GM12878 (cell line): ENCODE measurements around the gene NR4A2. TPM values are rescaled to one million over a fixed set of nuclear protein-coding genes. Genes with fewer than 3 reads are reported as not detected.

Source experiments
- ATF7 ChIP-seq: fragments of 450-650 bp; IDR thresholded peaks from 2 replicates; pipeline ENCODE4 v1.6.1; 2016; ENCODE audit warnings: low read depth, mild to moderate bottlenecking
- ETV6 ChIP-seq, 2 experiments: fragments of 450-650 bp in 1 of 2; IDR thresholded peaks in 1 of 2; conservative IDR thresholded peaks in 1 of 2; 2 replicates each; pipeline ENCODE4 v1.6.1; 2014; ENCODE audit warnings: antibody characterized with exemption in 1 of 2, borderline replicate concordance in 1 of 2, low read depth in 1 of 2, mild to moderate bottlenecking in 1 of 2, moderate library complexity in 1 of 2
- FOXM1 ChIP-seq: IDR thresholded peaks from 2 replicates; pipeline ENCODE4 v1.6.1; 2012; ENCODE audit warnings: low read depth, mild to moderate bottlenecking, inconsistent platforms, low read length, moderate library complexity
- IRF3 ChIP-seq: fragments of 450-650 bp; IDR thresholded peaks from 2 replicates; pipeline ENCODE4 v1.6.1; 2014; ENCODE audit warnings: mild to moderate bottlenecking
- MEF2B ChIP-seq: fragments of 450-650 bp; IDR thresholded peaks from 2 replicates; pipeline ENCODE4 v1.6.1; 2018; ENCODE audit warnings: mild to moderate bottlenecking, moderate library complexity; ENCODE audit not compliant: partially characterized antibody, poor library complexity, severe bottlenecking
- MYB ChIP-seq: fragments of 150-350 bp; IDR thresholded peaks from 2 replicates; pipeline ENCODE4 v1.6.1; 2014; ENCODE audit warnings: mild to moderate bottlenecking, low read depth, low read length, borderline replicate concordance
- NKRF ChIP-seq: fragments of 450-650 bp; conservative IDR thresholded peaks from 2 replicates; pipeline ENCODE4 v1.6.1; 2017; ENCODE audit warnings: mild to moderate bottlenecking, moderate library complexity
- PBX3 ChIP-seq: IDR thresholded peaks from 2 replicates; pipeline ENCODE4 v1.6.1; 2011; ENCODE audit warnings: mild to moderate bottlenecking, low read depth, low read length, moderate library complexity; ENCODE audit not compliant: insufficient replicate concordance
- POLR2AphosphoS2 ChIP-seq: IDR thresholded peaks from 2 replicates; pipeline ENCODE4 v1.6.1; 2011; ENCODE audit warnings: low read depth, mild to moderate bottlenecking, low read length, improper control_type of control experiment, moderate library complexity
- REST ChIP-seq: IDR thresholded peaks from 2 replicates; pipeline ENCODE4 v1.6.1; 2012; ENCODE audit warnings: mild to moderate bottlenecking, low read depth, low read length
- SPI1 ChIP-seq: IDR thresholded peaks from 2 replicates; pipeline ENCODE4 v1.6.1; 2011; ENCODE audit warnings: low read depth, mild to moderate bottlenecking, low read length, moderate library complexity, borderline replicate concordance; ENCODE audit not compliant: insufficient read depth
- TAF1 ChIP-seq: IDR thresholded peaks from 2 replicates; pipeline ENCODE4 v1.6.1; 2011; ENCODE audit warnings: mild to moderate bottlenecking, low read depth, low read length, borderline replicate concordance
- WRNIP1 ChIP-seq: IDR thresholded peaks from 2 replicates; pipeline ENCODE4 v1.6.1; 2011; ENCODE audit warnings: low read depth, low read length, improper control_type of control experiment, borderline replicate concordance
- ZNF592 ChIP-seq: fragments of 450-650 bp; IDR thresholded peaks from 2 replicates; pipeline ENCODE4 v1.6.1; 2017; ENCODE audit warnings: mild to moderate bottlenecking, moderate library complexity
- polyA plus RNA-seq, 11 experiments: library from polyadenylated mRNA; depleted of rRNA in 4 of 11; unstranded in 6 of 11; stranded (reverse) in 5 of 11; fragments of >200 nt; fragmentation: Nextera tagmentation in 4 of 11; fragmentation: Illumina TruSeq in 1 of 11; extraction: Ambion mirVana in 4 of 11; extraction: Trizol in 1 of 11; gene quantifications; 1 replicate in 1 of 11; 2 replicates in 10 of 11; pipeline versions ENCODE4 v1.2.1 to v1.2.3, GENCODE V29; 2011 to 2016; ENCODE audit warnings: inconsistent platforms in 2 of 11, missing spikeins in 2 of 11, low read depth in 1 of 11
- total RNA-seq, 4 experiments: library from RNA; depleted of rRNA in 3 of 4; stranded (reverse); fragments of >200 nt in 3 of 4; fragmentation: Illumina TruSeq in 1 of 4; extraction: Trizol in 1 of 4; gene quantifications; 2 replicates each; pipeline versions ENCODE4 v1.2.1 to v1.2.3, GENCODE V29; 2013 to 2021

Gene NR4A2
- total and polyA plus RNA-seq, 10 of the 15 experiments (the other 5 are each of a cell fraction or from before 2014, with no cell fraction given), result 0.15 to 3.4 (median 0.58) TPM

GRCh38 chr2:156334496-156335478 lies 2.3 kb upstream of the NR4A2 start (continued):
- TF ChIP-seq NKRF (no peak), MEF2B (peak; percentile 93), REST (no peak), TAF1 (0 out of 2 replicates have a peak, but pooled peaks have one; percentile 12), SPI1 (no peak), ETV6 (conservative IDR thresholded peaks at IDR 0.05 in 1 of 2, IDR thresholded peaks at IDR 0.05 in 1 of 2; ENCODE audit: borderline replicate concordance in 1 of 2, low read depth in 1 of 2) (no peak), FOXM1 (no peak), MYB (no peak), WRNIP1 (no peak), PBX3 (no peak), POLR2AphosphoS2 (0 out of 2 replicates have a peak, but pooled peaks have one; percentile 40), ZNF592 (peak; percentile 74; the same call in 1 of the 2 replicates), ATF7 (peak; percentile 49; the same call in 1 of the 2 replicates), IRF3 (no peak)
